Astrocyte of the cerebellum (primary cell): ENCODE results near the gene CAPRIN1.
"Not testable (repeated sequence)": the region's sequence is repeated elsewhere in the genome, so short reads cannot be mapped to it uniquely, and the experiment has no call there.

Source experiments
- DNase-seq: peaks from one replicate; pipeline ENCODE4 v3.0.0-alpha.2; 2011; ENCODE audit warnings: low read depth
- H3K4me3 ChIP-seq: 2 replicates; pipeline ENCODE4 v1.5.1; 2011; ENCODE audit warnings: mild to moderate bottlenecking, low read depth, low read length, moderate library complexity
- CTCF ChIP-seq: IDR thresholded peaks from 2 replicates; pipeline ENCODE4 v1.5.1; 2012; ENCODE audit warnings: low read length, low read depth, moderate library complexity, mild to moderate bottlenecking; ENCODE audit errors: missing control alignments
- in situ Hi-C: cut with HindIII; loops from 2 replicates; pipeline ENCODE4 v1.10.0; 2017; ENCODE audit warnings: low sequenced_read_pairs

The CAPRIN1 gene

GRCh38 chr11:34067383-34068065 lies 16.0 kb downstream of the CAPRIN1 start:
- in situ Hi-C loops: no loop called here
- no peak overlapping the region for H3K4me3 ChIP-seq
- DNase-seq: no peak
- TF ChIP-seq CTCF: no peak

GRCh38 chr11:34068111-34068510 lies 16.6 kb downstream of the CAPRIN1 start:
- H3K4me3 ChIP-seq: no peak overlapping the region
- in situ Hi-C loops: no loop called here
- no peak for TF ChIP-seq CTCF
- peak; percentile 63 for DNase-seq

GRCh38 chr11:34071306-34071705 lies 19.8 kb downstream of the CAPRIN1 start:
- H3K4me3 ChIP-seq, DNase-seq, in situ Hi-C loops: not testable (repeated sequence)

- in situ Hi-C loops: no loop called here
- no peak for DNase-seq
- no peak for TF ChIP-seq CTCF
- H3K4me3 ChIP-seq: no peak overlapping the region
Measured at GRCh38 chr11:34072041-34072440, 20.5 kb downstream of the CAPRIN1 start.

- no peak for TF ChIP-seq CTCF
- no peak for DNase-seq
- in situ Hi-C loops: no loop called here
- no peak overlapping the region for H3K4me3 ChIP-seq
Measured at GRCh38 chr11:34072832-34073231, 21.3 kb downstream of the CAPRIN1 start.

- no peak for DNase-seq
- TF ChIP-seq CTCF: no peak
- H3K4me3 ChIP-seq: no peak overlapping the region
- in situ Hi-C loops: no loop called here
Measured at GRCh38 chr11:34074391-34074790, 22.9 kb downstream of the CAPRIN1 start.

- H3K4me3 ChIP-seq: no peak overlapping the region
- in situ Hi-C loops: no loop called here
- DNase-seq: peak; percentile 34
- no peak for TF ChIP-seq CTCF
Measured at GRCh38 chr11:34075178-34075820, 23.8 kb downstream of the CAPRIN1 start.
